Stimulated activated CD4-positive, alpha-beta T cell treated with anti-CD3 and anti-CD28 coated beads, Interleukin-2, amount 100 ng/mL, for 4 hours (primary cell): ENCODE data around the gene FRG1.
"Not testable (repeated sequence)": the region's sequence is repeated elsewhere in the genome, so short reads cannot be mapped to it uniquely, and the experiment has no call there.

Experiments
- DNase-seq: peaks from one replicate; pipeline ENCODE4 v3.0.0-alpha.2; 2020; ENCODE audit warnings: low read depth

Gene FRG1

GRCh38 chr4:189940178-189941004 lies at the start of gene FRG1:
TSS of gene FRG1 (plus strand) at chr4:189940872. CDS start at chr4:189941010, 138 bp downstream.
- DNase-seq: peak; percentile 94

- no peak for DNase-seq
Measured at GRCh38 chr4:189897667-189898066, 43.0 kb upstream of the FRG1 start.

DNA sequence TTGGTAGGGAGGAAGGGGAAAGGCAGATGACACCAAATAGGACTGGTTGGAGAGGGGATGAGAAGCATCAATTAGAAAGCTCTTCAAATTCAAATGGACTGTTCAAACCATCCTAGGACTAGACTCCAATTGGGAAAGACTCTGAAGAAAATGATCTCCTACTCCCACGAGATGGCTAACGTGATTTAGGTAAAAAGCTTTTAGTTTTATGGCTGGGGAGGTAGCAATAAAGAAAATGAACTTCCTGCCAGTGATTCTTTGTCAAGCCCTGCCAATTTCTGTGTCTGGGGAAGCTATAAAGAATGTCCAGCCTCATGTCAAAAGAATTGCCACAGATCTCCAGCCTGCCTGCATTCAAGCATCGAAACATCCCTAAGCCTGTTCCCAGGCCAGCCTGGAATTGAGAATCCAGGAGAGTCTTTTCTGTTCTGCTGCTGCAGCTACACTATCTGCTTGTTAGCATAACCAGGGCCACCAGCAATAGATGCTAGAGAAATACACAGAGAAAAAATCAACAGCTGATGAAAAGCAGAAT lies 41.1 kb upstream of the FRG1 start:
- not testable (repeated sequence) for DNase-seq

DNA sequence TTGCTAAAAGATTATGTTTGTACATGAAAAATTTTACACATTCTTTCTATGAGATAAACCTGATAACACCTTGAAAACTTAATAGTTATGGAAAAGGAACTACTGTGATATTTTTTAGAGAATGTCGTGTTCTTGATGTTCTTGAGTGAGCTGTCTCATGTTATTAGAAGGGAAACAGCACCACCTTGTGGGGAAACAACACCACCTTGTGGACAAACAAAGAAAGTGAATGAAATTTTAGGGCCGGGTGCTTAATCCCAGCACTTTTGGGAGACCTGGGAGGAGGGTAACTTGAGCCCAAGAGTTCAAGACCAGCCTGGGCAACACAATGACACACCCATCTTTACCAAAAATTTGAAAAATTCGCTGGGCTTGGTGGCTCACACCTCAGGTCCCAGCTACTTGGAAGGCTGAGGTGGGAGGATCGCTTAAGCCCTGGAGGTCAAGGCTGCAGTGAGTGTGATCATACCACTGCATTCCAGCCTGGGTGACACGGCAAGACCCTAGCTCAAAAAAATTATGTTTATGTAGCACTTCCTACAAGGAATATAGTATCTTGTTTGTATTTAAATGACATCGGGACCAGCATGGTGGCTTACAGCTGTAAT lies 36.1 kb upstream of the FRG1 start:
- peak; percentile 18 for DNase-seq

DNA sequence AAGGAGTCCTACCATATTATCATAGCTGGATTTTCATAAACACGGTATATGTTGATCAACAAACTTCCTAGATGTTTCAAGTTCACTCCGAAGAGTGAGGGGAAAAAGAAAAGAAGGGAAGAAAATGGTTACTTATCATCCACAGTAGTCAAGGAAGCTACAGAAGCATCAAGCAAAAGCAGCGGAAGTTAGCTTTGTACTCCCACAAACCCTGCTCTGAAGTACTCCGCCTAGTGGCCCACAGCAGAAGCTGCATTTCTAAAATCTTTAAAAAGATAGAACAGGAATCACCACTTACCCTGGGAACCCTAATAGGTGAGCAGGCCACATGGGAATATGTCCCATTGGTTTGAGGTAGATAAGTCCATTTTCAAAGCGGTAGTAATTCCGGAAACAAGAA lies 28.5 kb upstream of the FRG1 start:
- DNase-seq: no peak

DNA sequence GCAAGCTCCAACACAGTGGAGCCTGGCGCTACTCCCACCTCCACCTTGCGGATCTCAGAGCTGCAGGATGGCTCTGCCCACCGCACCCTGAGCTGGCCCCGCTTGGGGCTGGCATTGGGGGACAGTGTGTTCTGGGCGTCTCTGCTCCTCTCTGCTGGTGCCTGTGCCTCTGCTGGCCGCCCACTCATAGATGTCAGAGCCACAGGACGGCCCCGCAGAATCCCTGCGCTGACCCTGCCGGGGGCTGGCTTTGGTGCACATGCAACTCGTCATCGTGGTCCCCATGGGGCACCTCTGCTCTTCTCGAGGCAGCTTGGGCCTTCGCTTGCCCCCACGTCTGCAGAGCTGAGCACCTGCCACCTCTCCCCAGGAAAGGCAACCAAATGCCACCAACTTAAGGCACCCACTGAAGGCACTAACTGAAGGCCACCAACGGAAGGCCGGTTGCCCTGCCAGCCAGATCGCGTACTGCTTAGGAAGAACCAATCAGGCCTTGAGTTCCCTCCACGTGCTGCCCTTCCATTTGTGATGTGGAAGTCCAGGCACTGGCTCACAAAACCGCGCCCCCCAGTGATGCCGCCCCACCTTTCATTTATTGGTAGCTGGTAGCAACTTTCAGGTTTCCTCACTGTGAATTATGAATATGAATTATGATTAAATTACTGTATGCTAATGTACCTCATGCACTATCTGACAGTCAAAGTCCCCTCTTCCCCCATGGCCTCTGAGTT lies 23.3 kb upstream of the FRG1 start:
- no peak for DNase-seq

GRCh38 chr4:189921058-189921457 lies 19.6 kb upstream of the FRG1 start:
- no peak for DNase-seq

DNA sequence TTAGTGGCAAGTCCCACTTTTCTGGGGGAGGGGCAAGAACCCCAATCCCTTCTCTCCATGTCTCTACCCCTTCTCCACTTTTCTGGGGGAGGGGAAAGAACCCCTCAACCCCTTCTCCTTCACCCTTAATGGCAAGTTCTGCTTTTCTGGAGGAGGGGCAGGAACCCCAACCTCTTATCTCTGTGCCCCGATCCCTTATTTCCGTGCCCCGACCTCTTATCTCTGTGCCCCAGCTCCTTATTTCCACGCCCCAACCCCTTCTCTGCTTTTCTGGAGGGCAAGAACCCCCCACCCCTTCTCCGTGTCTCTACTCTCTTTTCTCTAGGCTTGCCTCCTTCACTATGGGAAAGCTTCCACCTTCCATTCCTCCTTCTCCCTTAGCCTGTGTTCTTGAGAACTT lies 13.9 kb upstream of the FRG1 start:
- not testable (repeated sequence) for DNase-seq

DNA sequence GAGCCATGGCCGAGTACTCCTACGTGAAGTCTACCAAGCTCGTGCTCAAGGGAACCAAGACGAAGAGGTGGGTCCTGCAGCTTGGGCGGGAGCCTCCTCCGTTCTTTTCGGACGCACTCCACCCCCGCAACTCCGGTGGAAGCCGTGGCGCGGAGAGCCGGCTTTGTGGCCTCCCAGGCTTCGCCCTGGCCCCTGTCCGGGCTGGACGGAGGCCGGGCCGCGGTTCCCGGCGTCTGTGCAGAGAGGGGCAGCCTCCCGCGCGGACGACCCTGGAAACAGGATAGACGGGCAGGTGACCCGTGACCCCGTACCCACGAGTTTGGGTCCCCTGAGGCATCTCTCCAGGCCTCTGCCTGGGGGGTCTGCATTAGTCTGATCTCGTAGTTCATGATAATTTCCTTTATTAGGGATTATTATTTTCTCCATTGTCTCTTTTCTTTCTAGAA lies 356 bp downstream of the FRG1 start:
- no peak for DNase-seq

- not testable (repeated sequence) for DNase-seq
Measured at GRCh38 chr4:189942412-189942811, 1.7 kb downstream of the FRG1 start.

DNA sequence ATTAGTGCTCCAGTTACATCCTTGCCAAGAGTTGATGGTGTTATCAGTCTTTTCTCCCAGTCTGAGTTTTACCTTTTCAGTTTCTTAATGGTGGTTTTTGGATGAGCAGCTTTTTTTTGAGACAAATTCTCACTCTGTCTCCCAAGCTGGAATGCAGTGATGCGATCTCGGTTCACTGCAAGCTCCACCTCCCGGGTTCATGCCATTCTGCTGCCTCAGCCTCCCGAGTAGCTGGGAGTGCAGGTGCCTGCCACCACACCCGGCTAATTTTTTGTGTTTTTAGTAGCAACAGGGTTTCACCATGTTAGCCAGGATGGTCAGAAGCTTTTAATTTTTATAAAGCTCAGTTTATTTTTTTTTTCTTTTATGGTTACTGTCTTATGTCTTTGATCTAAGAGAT lies 3.4 kb downstream of the FRG1 start:
- DNase-seq: not testable (repeated sequence)

DNA sequence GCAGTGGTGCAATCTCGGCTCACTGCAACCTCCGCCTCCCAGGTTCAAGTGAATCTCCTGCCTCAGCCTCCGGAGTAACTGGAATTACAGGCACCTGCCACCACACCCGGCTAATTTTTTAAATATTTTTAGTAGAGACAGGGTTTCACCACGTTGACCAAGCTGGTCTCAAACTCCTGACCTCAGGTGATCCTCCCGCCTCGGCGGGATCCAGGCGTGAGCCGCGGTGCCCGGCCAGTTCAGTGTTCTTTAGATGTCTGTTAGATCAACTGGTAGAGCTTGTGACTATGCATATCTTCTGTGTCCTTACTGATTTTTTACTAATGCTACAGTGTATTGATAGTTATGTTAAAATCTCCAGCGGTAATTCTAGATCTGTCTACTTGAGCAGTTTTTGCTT lies 6.2 kb downstream of the FRG1 start:
- DNase-seq: not testable (repeated sequence)

DNA sequence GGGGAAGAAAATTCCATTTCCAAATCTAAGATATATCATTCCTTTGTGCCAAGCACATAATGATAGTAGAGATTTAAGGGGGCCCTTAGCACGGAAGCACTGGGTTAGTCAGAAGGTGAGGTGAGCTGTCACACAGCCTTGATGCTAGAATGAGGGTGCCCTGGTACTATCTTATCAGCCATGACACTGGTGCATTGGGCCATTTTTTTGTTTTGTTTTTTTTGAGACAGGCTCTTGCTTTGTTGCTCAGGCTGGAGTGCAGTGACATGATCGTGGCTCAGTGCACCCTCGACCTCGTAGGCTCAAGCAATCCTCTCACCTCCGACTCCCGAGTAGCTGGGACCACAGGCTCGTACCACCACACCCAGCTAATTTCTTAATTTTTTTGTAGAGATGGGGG lies 7.8 kb downstream of the FRG1 start:
- DNase-seq: not testable (repeated sequence)

DNA sequence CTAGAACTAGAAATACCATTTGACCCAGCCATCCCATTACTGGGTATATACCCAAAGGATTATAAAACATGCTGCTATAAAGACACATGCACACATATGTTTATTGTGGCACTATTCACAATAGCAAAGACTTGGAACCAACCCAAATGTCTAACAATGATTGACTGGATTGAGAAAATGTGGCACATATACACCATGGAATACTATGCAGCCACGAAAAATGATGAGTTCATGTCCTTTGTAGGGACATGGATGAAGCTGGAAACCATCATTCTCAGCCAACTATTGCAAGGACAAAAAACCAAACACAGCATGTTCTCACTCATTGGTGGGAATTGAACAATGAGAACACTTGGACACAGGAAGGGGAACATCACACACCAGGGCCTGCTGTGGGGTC lies 28.6 kb downstream of the FRG1 start:
- not testable (repeated sequence) for DNase-seq

- no peak for DNase-seq
Measured at GRCh38 chr4:189973646-189974045, 33.0 kb downstream of the FRG1 start.

DNA sequence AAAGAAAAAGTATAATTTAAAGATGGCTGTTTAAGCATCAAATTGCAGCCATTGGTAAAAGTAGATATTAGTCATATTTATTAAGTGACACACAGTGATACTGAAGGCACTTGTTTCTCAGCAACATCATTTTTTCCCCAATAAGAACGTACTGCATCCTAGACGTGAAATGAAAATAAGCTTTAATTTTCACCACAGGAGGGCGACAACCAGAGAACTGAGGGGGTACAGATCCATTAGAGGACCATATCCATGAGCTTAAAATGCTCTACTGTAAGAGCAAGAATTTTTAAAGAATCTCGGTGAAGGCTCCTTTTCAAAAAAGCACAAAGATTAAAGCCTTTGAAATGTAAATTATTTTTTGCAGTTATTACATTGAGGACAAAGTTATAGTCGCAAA lies 33.4 kb downstream of the FRG1 start:
- DNase-seq: no peak

DNA sequence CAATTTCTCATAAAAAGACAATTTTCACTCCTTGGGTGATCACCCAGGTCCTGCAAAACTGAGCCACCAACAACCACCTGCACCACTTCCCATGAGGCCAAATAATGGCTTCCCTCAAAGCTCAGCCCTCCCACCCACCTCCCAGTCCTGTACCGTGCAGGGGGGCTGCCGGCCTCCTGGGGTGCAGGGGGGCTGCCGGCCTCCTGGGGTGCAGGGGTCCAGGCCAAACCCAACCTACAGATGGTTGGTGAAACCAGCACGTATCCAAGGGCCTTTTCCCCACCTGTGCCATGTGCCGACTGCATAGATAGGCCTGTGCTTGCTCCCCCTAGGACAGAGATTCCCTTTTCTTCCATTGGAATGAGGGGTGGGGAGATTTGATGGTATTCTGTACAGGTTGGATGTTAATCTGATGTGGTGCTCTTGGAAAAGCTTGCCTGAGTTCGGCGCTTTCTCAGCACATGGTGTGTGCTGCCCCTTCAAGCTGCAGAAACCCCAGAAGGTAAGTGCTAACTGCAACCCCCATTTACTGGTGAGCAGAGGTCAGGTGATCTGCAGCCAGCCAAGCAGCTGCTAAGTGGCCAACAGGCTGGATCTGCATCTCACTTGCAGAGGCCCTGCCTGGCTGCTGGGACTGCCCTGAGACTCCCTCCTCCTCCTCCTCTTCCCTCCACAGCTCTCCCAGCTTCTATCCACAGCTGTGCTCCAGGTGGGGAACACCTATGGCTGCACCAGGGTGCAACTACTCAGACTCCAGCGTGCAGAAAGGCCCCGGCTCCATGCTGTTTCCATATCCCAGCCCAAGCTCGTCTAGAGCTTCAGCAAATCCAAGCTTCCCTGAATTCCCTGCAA lies 38.8 kb downstream of the FRG1 start:
- DNase-seq: no peak

GRCh38 chr4:189980292-189980691 lies 39.6 kb downstream of the FRG1 start:
- not testable (repeated sequence) for DNase-seq

DNA sequence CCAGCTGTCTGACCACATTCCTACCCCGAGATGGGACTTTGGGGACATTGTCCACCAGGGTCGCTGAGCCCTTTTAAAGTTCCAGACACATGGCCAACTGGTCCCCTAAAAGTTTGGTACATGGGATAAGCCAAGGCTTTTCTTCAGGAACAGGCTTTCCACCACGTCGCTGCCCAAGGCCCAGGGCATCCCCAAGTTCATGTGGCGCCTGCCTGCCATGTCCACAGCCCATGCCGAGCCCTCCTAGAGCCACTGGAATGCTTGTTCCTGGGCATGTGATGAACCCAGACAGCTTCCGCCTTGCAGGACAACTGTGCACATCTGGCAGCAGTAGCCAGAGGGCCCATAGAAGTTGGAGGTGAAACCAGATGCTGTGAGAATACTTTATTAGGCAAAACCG lies 41.3 kb downstream of the FRG1 start:
- no peak for DNase-seq

- not testable (repeated sequence) for DNase-seq
Measured at GRCh38 chr4:189983916-189984526, 43.3 kb downstream of the FRG1 start.

DNA sequence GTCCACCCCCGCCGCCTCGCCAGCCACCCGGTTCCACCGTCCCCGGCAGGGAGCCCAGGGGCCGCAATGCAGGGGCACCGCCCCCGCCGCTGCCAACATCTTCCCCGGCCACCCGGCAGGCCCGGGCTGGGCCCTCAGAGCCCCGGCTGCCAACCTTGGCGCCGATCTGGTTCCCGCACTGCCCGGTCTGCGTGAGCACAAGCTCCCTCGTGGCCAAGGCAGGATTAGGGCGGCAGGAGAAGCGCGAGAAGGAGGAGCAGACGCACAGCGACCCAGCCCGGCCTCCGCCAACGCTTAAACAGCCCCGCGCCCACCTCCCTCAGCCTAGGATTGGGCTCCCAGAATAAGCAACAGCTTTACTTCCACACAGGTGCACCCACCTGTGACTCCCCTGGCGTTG lies 44.0 kb downstream of the FRG1 start:
- DNase-seq: not testable (repeated sequence)
